BJ (cell line): ENCODE results near the gene SSC5D. TPM values are rescaled to one million over a fixed set of nuclear protein-coding genes. Genes with fewer than 3 reads are reported as not detected.

ENCODE experiments used
- CTCF ChIA-PET: fragments of 350-600 bp; formaldehyde crosslinking; extraction: SDS; loops from one replicate; lab custom pipeline; 2021; ENCODE audit warnings: antibody characterized with exemption, inconsistent platforms; lab: Yijun Ruan, JAX
- POLR2A ChIA-PET: fragments of 300-600 bp; sonication (Branson Sonifier 250); formaldehyde crosslinking; extraction: SDS; loops from one replicate; lab custom pipeline; 2021; ENCODE audit warnings: antibody characterized with exemption; lab: Charles Lee
- DNase-seq: peaks from one replicate; pipeline ENCODE4 v3.0.0-alpha.2; 2011; ENCODE audit warnings: low read depth
- H3K27me3 ChIP-seq: 2 replicates; pipeline ENCODE4 v1.6.0; 2011; ENCODE audit warnings: low read length; ENCODE audit not compliant: control insufficient read depth, insufficient read depth
- H3K36me3 ChIP-seq: 2 replicates; pipeline ENCODE4 v1.5.1; 2011; ENCODE audit warnings: low read length; ENCODE audit not compliant: control insufficient read depth, insufficient read depth
- H3K4me3 ChIP-seq: 2 replicates; pipeline ENCODE4 v1.5.1; 2011; ENCODE audit warnings: low read depth, mild to moderate bottlenecking, control low read depth, low read length
- CTCF ChIP-seq: IDR thresholded peaks from 2 replicates; pipeline ENCODE4 v1.5.1; 2011; ENCODE audit warnings: low read depth, mild to moderate bottlenecking, control low read depth, inconsistent platforms, low read length, moderate library complexity; ENCODE audit not compliant: insufficient read depth
- polyA plus RNA-seq: library from polyadenylated mRNA; depleted of rRNA; stranded (reverse); fragments of >200 nt; gene quantifications from 2 replicates; pipeline ENCODE4 v1.2.3, GENCODE V29; 2011

SSC5D gene
- polyA plus RNA-seq, 1 experiment: 8.2 TPM

DNA sequence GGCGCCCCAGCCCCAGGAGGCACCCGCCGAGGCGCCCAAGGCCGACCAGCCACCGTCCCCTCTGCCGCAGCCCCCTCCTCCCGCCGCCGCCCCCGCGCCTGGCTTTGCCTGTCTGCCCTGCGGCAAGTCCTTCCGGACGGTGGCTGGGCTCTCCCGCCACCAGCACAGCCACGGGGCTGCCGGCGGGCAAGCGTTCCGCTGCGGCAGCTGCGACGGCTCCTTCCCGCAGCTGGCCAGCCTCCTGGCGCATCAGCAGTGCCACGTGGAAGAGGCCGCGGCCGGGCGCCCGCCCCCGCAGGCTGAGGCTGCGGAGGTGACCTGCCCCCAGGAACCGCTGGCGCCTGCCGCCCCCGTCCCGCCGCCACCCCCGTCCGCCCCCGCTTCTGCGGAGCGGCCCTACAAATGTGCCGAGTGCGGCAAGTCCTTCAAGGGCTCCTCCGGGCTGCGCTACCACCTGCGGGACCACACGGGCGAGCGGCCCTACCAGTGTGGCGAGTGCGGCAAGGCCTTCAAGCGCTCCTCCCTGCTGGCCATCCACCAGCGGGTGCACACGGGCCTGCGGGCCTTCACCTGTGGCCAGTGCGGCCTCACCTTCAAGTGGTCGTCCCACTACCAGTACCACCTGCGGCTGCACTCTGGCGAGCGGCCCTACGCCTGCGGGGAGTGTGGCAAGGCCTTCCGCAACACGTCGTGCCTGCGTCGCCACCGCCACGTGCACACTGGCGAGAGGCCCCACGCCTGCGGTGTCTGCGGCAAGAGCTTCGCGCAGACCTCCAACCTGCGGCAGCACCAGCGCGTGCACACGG, 5.9 kb upstream of the SSC5D start:
- DNase-seq: no peak
- Histone ChIP-seq H3K27me3 (no peaks in the 10 kb centered on the region), H3K36me3 (peaks cover 5% of the 10 kb centered on the region), H3K4me3 (no peak overlapping the region)
- TF ChIP-seq CTCF: no peak
- ChIA-PET POLR2A (no interaction called here), CTCF (no interaction called here)

DNA sequence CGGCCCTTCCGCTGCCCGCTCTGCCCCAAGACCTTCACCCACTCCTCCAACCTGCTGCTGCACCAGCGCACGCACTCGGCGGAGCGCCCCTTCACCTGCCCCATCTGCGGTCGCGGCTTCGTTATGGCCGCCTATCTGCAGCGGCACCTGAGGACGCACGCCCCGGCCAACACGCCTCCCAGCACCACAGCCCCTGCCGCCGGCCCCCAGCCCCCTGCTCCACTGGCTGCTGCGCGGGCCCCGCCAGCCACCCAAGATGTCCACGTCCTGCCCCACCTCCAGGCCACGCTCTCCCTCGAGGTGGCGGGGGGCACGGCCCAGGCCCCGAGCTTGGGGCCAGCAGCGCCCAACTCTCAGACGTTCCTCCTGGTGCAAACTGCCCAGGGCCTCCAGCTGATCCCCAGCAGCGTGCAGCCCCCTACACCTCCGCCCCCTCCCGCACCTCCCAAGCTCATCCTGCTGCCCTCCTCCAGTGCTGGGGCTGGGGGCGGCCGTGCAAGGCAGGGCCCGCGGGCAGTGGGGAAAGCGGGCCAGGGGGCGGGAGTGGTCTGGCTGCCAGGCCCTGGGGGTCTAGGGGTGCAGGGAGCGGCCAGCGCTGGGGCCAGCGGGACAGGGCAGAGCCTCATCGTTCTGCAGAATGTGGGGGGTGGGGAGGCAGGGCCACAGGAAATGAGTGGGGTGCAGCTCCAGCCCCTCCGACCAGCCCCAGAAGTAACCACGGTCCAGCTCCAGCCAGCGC, 5.1 kb upstream of the SSC5D start:
- CTCF ChIA-PET: interaction anchor here (2.9 kb wide), 1 partner anchor 15 kb away, joined by 11 read pairs; no protein-coding TSS in a partner anchor
- Histone ChIP-seq H3K27me3 (no peaks in the 10 kb centered on the region), H3K4me3 (no peak overlapping the region), H3K36me3 (peaks cover 5% of the 10 kb centered on the region)
- no peak for TF ChIP-seq CTCF
- no peak for DNase-seq
- POLR2A ChIA-PET: no interaction called here

GRCh38 chr19:55483706-55484592, 4.3 kb upstream of the SSC5D start:
- POLR2A ChIA-PET: no interaction called here
- H3K4me3 ChIP-seq: peak overlapping the region; percentile 82

GRCh38 chr19:55484593-55485438, 3.4 kb upstream of the SSC5D start, which contains the start of gene NAT14:
Gene NAT14, plus strand, starts transcription at chr19:55485188. Its CDS starts 521 bp downstream, at chr19:55485709.
- Histone ChIP-seq H3K27me3 (no peaks in the 10 kb centered on the region), H3K4me3 (peak within 1 kb of the TSS; percentile 82), H3K36me3 (peaks cover 5% of the 10 kb centered on the region)
- POLR2A ChIA-PET: interaction anchor here (0.6 kb wide), 1 partner anchor 120 kb away, joined by 3 read pairs; no protein-coding TSS in a partner anchor
- DNase-seq: no peak
- CTCF ChIA-PET: interaction anchor here (0.5 to 2.9 kb wide), 5 partner anchors 17 to 32 kb away, joined by 3 to 15 read pairs (median 4); no protein-coding TSS in a partner anchor
- no peak for TF ChIP-seq CTCF

More at GRCh38 chr19:55483706-55484592, 4.3 kb upstream of the SSC5D start:
- no peak for DNase-seq
- peaks cover 5% of the 10 kb centered on the region for H3K36me3 ChIP-seq
- CTCF ChIA-PET: interaction anchor here (1.1 to 2.9 kb wide), 3 partner anchors 16 to 32 kb away, joined by 3 to 15 read pairs (median 11); no protein-coding TSS in a partner anchor
- H3K27me3 ChIP-seq: no peaks in the 10 kb centered on the region
- TF ChIP-seq CTCF: no peak
